A673 (cell line): Measurements from ENCODE around the gene ASPDH. TPM values are rescaled to one million over a fixed set of nuclear protein-coding genes. Genes with fewer than 3 reads are reported as not detected.
"Not testable (repeated sequence)": the region's sequence is repeated elsewhere in the genome, so short reads cannot be mapped to it uniquely, and the experiment has no call there.

ENCODE experiments used
- BruUV-seq: library from RNA; stranded (reverse); fragments of 400-500 nt; replicated peaks from 2 replicates; lab custom pipeline; 2021; lab: Mats Ljungman, UMichigan
- CTCF ChIA-PET: fragments of 300-600 bp; sonication (Branson Sonifier 250); formaldehyde crosslinking; loops from one replicate; lab custom pipeline; 2022; ENCODE audit warnings: antibody characterized with exemption; lab: Charles Lee
- POLR2A ChIA-PET: fragments of 300-600 bp; sonication (Branson Sonifier 250); formaldehyde crosslinking; loops from one replicate; lab custom pipeline; 2022; ENCODE audit warnings: antibody characterized with exemption; ENCODE audit not compliant: low non-redundant PET; lab: Charles Lee
- DNase-seq: peaks from one replicate; pipeline ENCODE4 v3.0.0-alpha.2; 2015; ENCODE audit warnings: low spot score
- H3K27ac ChIP-seq: fragments of 200-600 bp; sonication (generic); 2 replicates; pipeline ENCODE4 v1.5.1; 2016; ENCODE audit warnings: mixed run types, low read depth, mild to moderate bottlenecking, mixed read lengths, antibody characterized with exemption, low read length; ENCODE audit not compliant: poor library complexity, severe bottlenecking
- H3K27me3 ChIP-seq: fragments of 200-600 bp; sonication (generic); replicated peaks from 2 replicates; pipeline ENCODE4 v1.6.1; 2017; ENCODE audit warnings: mixed run types, low read depth, mild to moderate bottlenecking, mixed read lengths, antibody characterized with exemption, low read length; ENCODE audit not compliant: insufficient read depth, poor library complexity
- H3K36me3 ChIP-seq: fragments of 200-600 bp; sonication (generic); 2 replicates; pipeline ENCODE4 v1.6.1; 2016; ENCODE audit warnings: mixed run types, mild to moderate bottlenecking, mixed read lengths, antibody characterized with exemption, low read length; ENCODE audit not compliant: insufficient read depth, poor library complexity, severe bottlenecking
- H3K4me1 ChIP-seq: fragments of 200-600 bp; sonication (generic); 2 replicates; pipeline ENCODE4 v1.6.1; 2017; ENCODE audit warnings: mixed run types, mild to moderate bottlenecking, mixed read lengths, antibody characterized with exemption, low read length; ENCODE audit not compliant: insufficient read depth, poor library complexity, severe bottlenecking
- H3K4me3 ChIP-seq: fragments of 200-600 bp; sonication (generic); 2 replicates; pipeline ENCODE4 v1.5.1; 2016; ENCODE audit warnings: low read depth, mixed run types, mild to moderate bottlenecking, mixed read lengths, low read length; ENCODE audit not compliant: poor library complexity, severe bottlenecking
- H3K9me3 ChIP-seq: fragments of 200-600 bp; sonication (generic); 2 replicates; pipeline ENCODE4 v1.6.1; 2016; ENCODE audit warnings: mixed run types, low read depth, mild to moderate bottlenecking, mixed read lengths, antibody characterized with exemption, low read length; ENCODE audit not compliant: poor library complexity, severe bottlenecking
- EZH2 ChIP-seq: fragments of 200-600 bp; sonication (generic); IDR thresholded peaks from 2 replicates; pipeline ENCODE4 v1.6.1; 2017; ENCODE audit warnings: borderline replicate concordance, low read depth, mild to moderate bottlenecking, mixed read lengths, antibody characterized with exemption, low read length; ENCODE audit not compliant: poor library complexity, severe bottlenecking
- intact Hi-C: fragments of 100-400 bp; cut with micrococcal nuclease; formaldehyde crosslinking; loops from one replicate; pipeline ENCODE4 v1.10.0; 2022; ENCODE audit not compliant: unreplicated experiment
- total RNA-seq: library from RNA; stranded (reverse); gene quantifications from 2 replicates; pipeline ENCODE4 v1.2.3, GENCODE V29; 2021
- TF ChIP-seq, protein P1 (sequence below): fragments of 300-800, 200-600 bp; sonication (generic); conservative IDR thresholded peaks from 2 replicates; pipeline ENCODE4 v1.5.1; 2017; ENCODE audit warnings: low read depth, mild to moderate bottlenecking, antibody characterized with exemption, low read length, moderate library complexity, mixed read lengths

ASPDH gene
- total RNA-seq, 1 experiment from 2014 or later = 0.45 TPM

DNA sequence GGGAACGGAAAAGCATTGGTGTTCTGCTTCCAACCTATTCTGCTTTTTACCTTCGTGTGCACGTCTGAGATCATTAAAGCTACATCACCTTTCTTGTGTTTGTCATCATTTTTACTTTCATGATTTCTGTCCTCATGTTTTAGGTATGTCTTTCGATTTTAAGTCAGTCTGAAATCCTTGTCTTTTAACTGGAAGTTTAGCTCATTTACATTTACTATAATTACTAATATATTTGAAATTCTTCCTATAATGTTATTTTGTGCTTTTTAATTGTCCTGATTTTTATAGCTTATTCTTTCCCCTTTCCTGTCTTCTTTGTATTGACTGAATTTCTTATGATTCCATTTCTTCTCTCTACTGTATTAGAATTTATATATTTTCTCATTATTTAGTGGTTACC is 19.2 kb upstream of the ASPDH start:
- Histone ChIP-seq H3K27me3 (no peaks in the 10 kb centered on the region), H3K27ac (no peak overlapping the region), H3K4me3 (no peak overlapping the region), H3K4me1 (no peaks in the 10 kb centered on the region), H3K36me3 (no peaks in the 10 kb centered on the region), H3K9me3 (peaks cover 14% of the 10 kb centered on the region)
- ChIA-PET CTCF (no interaction called here), POLR2A (interaction anchor here (0.7 kb wide), 1 partner anchor 11 kb away, joined by 4 read pairs; no protein-coding TSS in a partner anchor)
- intact Hi-C loops = no loop called here
- no TSS peak for BruUV-seq
- no peak for DNase-seq
- TF ChIP-seq, protein P1, sequence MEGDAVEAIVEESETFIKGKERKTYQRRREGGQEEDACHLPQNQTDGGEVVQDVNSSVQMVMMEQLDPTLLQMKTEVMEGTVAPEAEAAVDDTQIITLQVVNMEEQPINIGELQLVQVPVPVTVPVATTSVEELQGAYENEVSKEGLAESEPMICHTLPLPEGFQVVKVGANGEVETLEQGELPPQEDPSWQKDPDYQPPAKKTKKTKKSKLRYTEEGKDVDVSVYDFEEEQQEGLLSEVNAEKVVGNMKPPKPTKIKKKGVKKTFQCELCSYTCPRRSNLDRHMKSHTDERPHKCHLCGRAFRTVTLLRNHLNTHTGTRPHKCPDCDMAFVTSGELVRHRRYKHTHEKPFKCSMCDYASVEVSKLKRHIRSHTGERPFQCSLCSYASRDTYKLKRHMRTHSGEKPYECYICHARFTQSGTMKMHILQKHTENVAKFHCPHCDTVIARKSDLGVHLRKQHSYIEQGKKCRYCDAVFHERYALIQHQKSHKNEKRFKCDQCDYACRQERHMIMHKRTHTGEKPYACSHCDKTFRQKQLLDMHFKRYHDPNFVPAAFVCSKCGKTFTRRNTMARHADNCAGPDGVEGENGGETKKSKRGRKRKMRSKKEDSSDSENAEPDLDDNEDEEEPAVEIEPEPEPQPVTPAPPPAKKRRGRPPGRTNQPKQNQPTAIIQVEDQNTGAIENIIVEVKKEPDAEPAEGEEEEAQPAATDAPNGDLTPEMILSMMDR = no peak
- TF ChIP-seq EZH2 = no peak

GRCh38 chr19:50531171-50531612 is 17.5 kb upstream of the ASPDH start:
- TF ChIP-seq, protein P1 = no peak
- TF ChIP-seq EZH2 = no peak
- CTCF ChIA-PET = no interaction called here

GRCh38 chr19:50528052-50528451 is 14.3 kb upstream of the ASPDH start:
- H3K27me3 ChIP-seq, BruUV-seq, H3K9me3 ChIP-seq, DNase-seq, H3K27ac ChIP-seq, H3K36me3 ChIP-seq, intact Hi-C loops, H3K4me1 ChIP-seq, H3K4me3 ChIP-seq, POLR2A ChIA-PET: not testable (repeated sequence)
- CTCF ChIA-PET = interaction anchor here (1.4 kb wide), 1 partner anchor 10 kb away, joined by 6 read pairs; no protein-coding TSS in a partner anchor

More at GRCh38 chr19:50531171-50531612, 17.5 kb upstream of the ASPDH start:
- BruUV-seq = no TSS peak
- no peak overlapping the region for H3K4me3 ChIP-seq
- intact Hi-C loops = no loop called here
- no peaks in the 10 kb centered on the region for H3K36me3 ChIP-seq
- no peak overlapping the region for H3K27ac ChIP-seq
- DNase-seq = no peak
- POLR2A ChIA-PET = no interaction called here
- H3K9me3 ChIP-seq = peaks cover 14% of the 10 kb centered on the region
- H3K4me1 ChIP-seq = no peaks in the 10 kb centered on the region
- H3K27me3 ChIP-seq = no peaks in the 10 kb centered on the region

DNA sequence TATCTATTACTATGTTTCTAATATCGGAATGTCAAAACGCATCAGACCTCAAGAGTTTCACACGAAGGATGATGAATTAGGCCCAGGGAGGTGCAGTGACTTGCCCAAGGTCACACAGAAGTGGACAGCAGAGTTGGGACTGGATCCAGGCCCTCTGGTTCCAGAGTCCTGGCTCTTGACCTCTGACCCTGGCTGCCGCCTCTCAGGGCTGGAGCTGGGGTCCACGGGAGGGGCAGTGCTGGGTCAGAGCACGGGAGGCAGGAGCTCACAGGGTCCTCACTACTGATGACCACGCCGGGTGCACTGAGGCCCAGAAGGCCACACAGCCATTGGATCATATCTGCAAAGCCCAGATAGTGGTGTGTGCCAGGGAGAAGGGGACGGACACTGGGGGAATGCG is 9.2 kb upstream of the ASPDH start:
- DNase-seq = no peak
- POLR2A ChIA-PET = no interaction called here
- intact Hi-C loops = no loop called here

More for the DNA sequence above, 9.2 kb upstream of the ASPDH start:
- TF ChIP-seq, protein P1 = no peak
- TF ChIP-seq EZH2 = no peak
- Histone ChIP-seq H3K27ac (no peak overlapping the region), H3K9me3 (no peaks in the 10 kb centered on the region), H3K36me3 (no peaks in the 10 kb centered on the region), H3K27me3 (no peaks in the 10 kb centered on the region), H3K4me3 (no peak overlapping the region), H3K4me1 (no peaks in the 10 kb centered on the region)
- CTCF ChIA-PET = no interaction called here
- no TSS peak for BruUV-seq
